ENCODE data around the gene KCNH3. TPM values are rescaled to one million over a fixed set of nuclear protein-coding genes. Genes with fewer than 3 reads are reported as not detected.
"Not testable (repeated sequence)": the region's sequence is repeated elsewhere in the genome, so short reads cannot be mapped to it uniquely, and the experiment has no call there.

KCNH3 gene, protein sequence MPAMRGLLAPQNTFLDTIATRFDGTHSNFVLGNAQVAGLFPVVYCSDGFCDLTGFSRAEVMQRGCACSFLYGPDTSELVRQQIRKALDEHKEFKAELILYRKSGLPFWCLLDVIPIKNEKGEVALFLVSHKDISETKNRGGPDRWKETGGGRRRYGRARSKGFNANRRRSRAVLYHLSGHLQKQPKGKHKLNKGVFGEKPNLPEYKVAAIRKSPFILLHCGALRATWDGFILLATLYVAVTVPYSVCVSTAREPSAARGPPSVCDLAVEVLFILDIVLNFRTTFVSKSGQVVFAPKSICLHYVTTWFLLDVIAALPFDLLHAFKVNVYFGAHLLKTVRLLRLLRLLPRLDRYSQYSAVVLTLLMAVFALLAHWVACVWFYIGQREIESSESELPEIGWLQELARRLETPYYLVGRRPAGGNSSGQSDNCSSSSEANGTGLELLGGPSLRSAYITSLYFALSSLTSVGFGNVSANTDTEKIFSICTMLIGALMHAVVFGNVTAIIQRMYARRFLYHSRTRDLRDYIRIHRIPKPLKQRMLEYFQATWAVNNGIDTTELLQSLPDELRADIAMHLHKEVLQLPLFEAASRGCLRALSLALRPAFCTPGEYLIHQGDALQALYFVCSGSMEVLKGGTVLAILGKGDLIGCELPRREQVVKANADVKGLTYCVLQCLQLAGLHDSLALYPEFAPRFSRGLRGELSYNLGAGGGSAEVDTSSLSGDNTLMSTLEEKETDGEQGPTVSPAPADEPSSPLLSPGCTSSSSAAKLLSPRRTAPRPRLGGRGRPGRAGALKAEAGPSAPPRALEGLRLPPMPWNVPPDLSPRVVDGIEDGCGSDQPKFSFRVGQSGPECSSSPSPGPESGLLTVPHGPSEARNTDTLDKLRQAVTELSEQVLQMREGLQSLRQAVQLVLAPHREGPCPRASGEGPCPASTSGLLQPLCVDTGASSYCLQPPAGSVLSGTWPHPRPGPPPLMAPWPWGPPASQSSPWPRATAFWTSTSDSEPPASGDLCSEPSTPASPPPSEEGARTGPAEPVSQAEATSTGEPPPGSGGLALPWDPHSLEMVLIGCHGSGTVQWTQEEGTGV
- total RNA-seq: under 1 TPM; 0.10 to 0.28 TPM
- long read RNA-seq, donor 1: 0 reads
- long read RNA-seq, donor 2, partial matches to known transcripts: 0 of 1 reads
- long read RNA-seq, donor 2, other reads (novel, unspliced or antisense): 1 of 1 reads

- intact Hi-C loops (cut with DNase I): no loop called here
- DNase-seq (ENCODE audit: low spot score): peak; percentile 94
Measured at GRCh38 chr12:49538510-49539403, at the start of gene KCNH3. Gene KCNH3 (plus strand): TSS chr12:49539030. CDS start chr12:49539417, 387 bp downstream.

DNA sequence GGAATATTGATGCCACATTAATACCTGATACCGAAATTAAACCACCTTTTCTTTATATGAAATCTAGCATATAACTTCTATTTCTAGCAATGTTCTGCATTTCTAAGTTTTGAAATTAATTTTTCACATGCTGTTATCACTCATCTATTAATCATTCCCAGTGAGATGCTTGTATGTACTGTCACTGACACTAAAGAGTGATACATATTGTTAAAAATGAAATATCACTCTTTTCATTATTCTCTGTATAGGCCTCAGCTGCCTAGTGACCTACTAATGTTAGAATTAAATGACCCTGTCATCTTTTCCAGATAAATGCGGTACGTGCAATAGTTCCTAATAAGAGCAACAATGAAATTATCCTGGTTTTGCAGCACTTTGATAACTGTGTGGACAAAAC lies 49.7 kb upstream of the KCNH3 start:
- intact Hi-C loops (cut with DNase I): no loop called here
- DNase-seq (ENCODE audit: low spot score): no peak

DNA sequence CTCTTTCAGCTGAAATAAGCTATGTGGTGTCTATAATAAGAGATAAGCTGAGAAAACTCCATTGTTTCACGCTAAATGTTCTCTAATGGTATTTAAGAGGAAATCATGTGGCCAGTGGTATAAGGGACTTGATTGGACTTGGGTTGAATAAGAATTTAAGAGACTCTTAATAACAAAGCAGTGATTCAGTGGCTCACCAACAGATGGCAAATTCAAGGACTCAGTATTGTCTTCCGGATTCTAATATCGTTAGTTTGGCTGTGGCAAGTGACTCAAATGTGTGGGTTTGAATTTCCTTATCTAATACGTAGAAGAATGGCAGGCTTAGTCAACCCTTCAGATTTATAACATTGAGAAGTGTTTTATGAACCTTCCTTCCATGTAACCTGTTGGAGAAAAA lies 49.1 kb upstream of the KCNH3 start:
- intact Hi-C loops (cut with DNase I): no loop called here
- no peak for DNase-seq (ENCODE audit: low spot score)

GRCh38 chr12:49491823-49492222 lies 47.0 kb upstream of the KCNH3 start:
- no peak for DNase-seq (ENCODE audit: low spot score)
- intact Hi-C loops (cut with DNase I): no loop called here

- intact Hi-C loops (cut with DNase I): no loop called here
- no peak for DNase-seq (ENCODE audit: low spot score)
Measured at GRCh38 chr12:49493900-49494299, 44.9 kb upstream of the KCNH3 start.

DNA sequence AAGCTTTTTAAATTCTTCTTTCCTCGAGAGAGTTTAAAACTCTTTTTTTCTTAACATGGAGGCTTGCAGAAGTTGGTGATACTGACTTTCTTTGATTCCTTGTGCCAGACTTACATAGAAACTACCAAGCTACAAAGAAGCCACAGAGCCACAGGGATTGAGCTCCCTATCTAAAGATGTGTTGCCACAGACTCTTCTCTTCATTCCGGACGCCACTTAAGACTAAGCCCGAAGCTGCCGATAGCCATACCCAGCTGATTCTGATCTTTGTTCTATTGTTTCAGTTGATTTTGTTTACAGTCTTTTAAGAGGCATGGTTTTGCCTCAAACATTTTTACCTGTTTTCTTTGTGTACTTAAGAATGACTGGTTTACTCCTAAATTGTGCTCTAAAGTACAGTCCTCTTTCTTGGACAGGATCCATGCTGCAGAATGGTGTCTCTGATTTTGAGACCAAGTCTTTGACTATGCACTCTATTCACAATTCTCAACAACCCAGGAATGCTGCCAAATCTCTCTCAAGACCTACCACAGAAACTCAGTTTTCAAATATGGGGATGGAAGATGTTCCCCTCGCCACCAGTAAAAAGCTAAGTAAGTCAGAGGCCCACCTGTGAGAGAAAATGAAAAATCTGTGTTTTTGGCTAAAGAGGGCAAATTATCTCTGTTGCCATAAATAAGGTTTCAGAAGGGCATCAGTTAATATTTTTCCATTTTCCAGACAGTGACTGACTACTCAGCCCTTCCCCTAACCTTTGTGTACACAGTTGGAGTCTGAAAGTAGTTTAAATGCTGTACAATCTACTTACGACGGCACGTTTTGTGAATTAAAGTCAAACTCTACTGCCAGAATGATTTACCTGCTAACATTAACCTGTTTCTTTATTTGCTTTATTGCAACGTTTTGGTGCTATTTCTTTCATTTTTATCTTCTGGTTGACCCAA lies 42.1 kb upstream of the KCNH3 start:
- intact Hi-C loops (cut with DNase I): no loop called here
- no peak for DNase-seq (ENCODE audit: low spot score)

DNA sequence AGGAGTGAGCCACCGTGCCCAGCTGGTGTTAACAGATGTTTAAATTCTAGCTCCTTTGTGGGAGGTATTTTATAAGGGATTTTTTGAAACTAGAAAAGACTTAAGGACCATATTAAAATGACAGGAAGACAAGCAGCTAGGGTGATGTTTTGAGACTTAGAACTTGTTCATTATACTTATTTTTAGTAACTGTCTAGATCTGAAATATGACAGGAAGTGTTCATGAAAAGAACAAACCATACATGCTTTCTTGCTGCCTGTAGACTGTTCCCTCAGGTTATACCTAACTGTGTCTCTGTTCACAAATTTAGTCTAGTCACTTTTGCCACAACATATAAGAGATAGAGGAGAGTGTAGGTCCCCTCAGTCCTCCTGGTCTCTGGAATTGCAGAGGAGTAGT lies 36.9 kb upstream of the KCNH3 start:
- no peak for DNase-seq (ENCODE audit: low spot score)
- intact Hi-C loops (cut with DNase I): no loop called here

GRCh38 chr12:49502590-49502989 lies 36.2 kb upstream of the KCNH3 start:
- intact Hi-C loops (cut with DNase I): no loop called here
- no peak for DNase-seq (ENCODE audit: low spot score)

GRCh38 chr12:49503674-49504180 lies 35.1 kb upstream of the KCNH3 start:
- DNase-seq (ENCODE audit: low spot score): no peak
- intact Hi-C loops (cut with DNase I): no loop called here

- no peak for DNase-seq (ENCODE audit: low spot score)
- intact Hi-C loops (cut with DNase I): no loop called here
Measured at GRCh38 chr12:49505672-49506071, 33.2 kb upstream of the KCNH3 start.

GRCh38 chr12:49507139-49507538 lies 31.7 kb upstream of the KCNH3 start:
- intact Hi-C loops (cut with DNase I): no loop called here
- DNase-seq (ENCODE audit: low spot score): no peak

DNA sequence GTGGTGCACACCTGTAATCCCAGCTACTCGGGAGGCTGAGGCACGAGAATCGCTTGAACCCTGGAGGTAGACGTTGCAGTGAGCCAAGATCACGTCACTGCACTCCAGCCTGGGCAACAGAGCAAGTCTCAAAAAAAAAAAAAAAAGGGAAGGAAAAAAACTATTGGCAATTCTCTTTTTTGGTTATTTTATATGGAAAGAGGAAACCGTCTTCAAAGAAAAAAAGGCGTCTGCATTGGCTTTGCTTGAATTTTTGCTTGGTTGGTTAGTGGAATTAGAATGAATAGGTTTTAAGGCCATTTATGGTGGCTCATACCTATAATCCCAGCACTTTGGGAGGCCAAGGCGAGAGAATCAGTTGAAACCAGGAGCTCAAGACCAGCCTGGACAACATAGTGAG lies 29.1 kb upstream of the KCNH3 start:
- intact Hi-C loops (cut with DNase I): loop anchor here (10.0 kb wide), 2 partner anchors 145 to 175 kb away; partner anchors contain the start of genes C1QL4 (in 1 of the 2) and SPATS2 (in 1 of the 2)
- DNase-seq (ENCODE audit: low spot score): not testable (repeated sequence)

GRCh38 chr12:49511410-49511809 lies 27.4 kb upstream of the KCNH3 start:
- DNase-seq (ENCODE audit: low spot score): no peak
- intact Hi-C loops (cut with DNase I): loop anchor here (10.0 kb wide), 2 partner anchors 147 to 177 kb away; partner anchors contain the start of genes C1QL4 (in 1 of the 2) and SPATS2 (in 1 of the 2)

DNA sequence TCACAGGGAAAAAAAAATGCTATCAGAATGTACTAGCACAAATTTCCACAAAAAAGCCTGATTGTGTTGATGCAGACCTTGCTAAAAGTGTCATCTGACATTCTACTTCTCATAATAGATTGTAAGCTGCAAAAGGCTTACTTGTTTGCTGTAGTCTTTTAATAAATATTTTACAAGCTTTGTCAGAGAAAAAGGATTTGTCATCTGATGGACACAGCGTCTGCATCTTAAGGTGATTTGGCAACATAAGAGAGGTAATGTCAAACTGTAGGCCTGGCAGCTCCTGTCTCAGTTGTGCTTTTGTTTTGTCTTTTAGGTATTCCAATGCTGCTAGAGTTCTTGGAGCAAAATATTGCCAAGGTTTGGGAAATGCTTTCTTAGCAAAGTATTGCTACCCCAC lies 26.3 kb upstream of the KCNH3 start:
- no peak for DNase-seq (ENCODE audit: low spot score)
- intact Hi-C loops (cut with DNase I): loop anchor here (10.0 kb wide), 2 partner anchors 148 to 178 kb away; partner anchors contain the start of genes C1QL4 (in 1 of the 2) and SPATS2 (in 1 of the 2)

- no peak for DNase-seq (ENCODE audit: low spot score)
- intact Hi-C loops (cut with DNase I): loop anchor here (5.0 to 10.0 kb wide), 3 partner anchors 150 to 180 kb away; partner anchors contain the start of genes C1QL4 (in 1 of the 2) and SPATS2 (in 1 of the 2)
Measured at GRCh38 chr12:49515266-49515665, 23.6 kb upstream of the KCNH3 start.

- no peak for DNase-seq (ENCODE audit: low spot score)
- intact Hi-C loops (cut with DNase I): loop anchor here (5.0 to 10.0 kb wide), 3 partner anchors 154 to 184 kb away; partner anchors contain the start of genes C1QL4 (in 1 of the 2) and SPATS2 (in 1 of the 2)
Measured at GRCh38 chr12:49518914-49519573, 19.8 kb upstream of the KCNH3 start.
